ENCODE results near the gene ST3GAL5. TPM values are rescaled to one million over a fixed set of nuclear protein-coding genes. Genes with fewer than 3 reads are reported as not detected.

Gene ST3GAL5
- total and polyA plus RNA-seq, 5 donors from 2014 or later: 11.3 to 25.8 (median 14.8) TPM

DNA sequence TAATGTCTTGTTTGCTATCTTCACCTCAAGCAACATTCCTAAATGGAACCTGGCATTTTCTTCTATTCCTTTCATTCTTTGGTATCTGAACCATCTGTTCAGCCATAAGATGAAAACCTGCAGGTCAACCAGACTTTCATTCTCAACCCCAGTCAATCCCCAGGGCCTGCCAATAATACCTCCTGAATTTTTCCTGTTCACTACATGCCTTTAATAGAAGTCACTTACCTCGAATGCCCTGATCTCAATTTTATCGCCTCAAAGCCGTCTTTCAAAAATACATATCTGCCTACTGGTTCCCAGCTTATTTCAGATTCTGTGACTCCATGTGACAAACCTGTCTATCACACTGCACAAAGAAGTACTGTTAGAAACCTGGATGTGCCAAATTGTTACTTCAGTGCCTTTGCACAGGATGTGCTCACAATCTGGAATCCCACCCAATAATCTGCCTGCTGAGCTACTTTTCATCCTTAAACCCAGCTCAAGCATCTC lies 22.6 kb downstream of the ST3GAL5 start:
- H3K27ac Mint-ChIP-seq: peak overlapping the region; percentile 3 to 80 (median 80)
- H3K4me3 ChIP-seq (ENCODE audit: low read depth, low read length): no peak overlapping the region
- peaks cover 14% of the 10 kb centered on the region for H3K36me3 Mint-ChIP-seq
- H3K27ac ChIP-seq (ENCODE audit: insufficient read depth, low read length, poor library complexity, severe bottlenecking): no peak overlapping the region
- H3K9me3 ChIP-seq (ENCODE audit: control insufficient read depth in 2 of 2, low read length in 2 of 2): no peaks in the 10 kb centered on the region
- H3K27me3 Mint-ChIP-seq: no peaks in the 10 kb centered on the region
- ATAC-seq (ENCODE audit: low read depth in 2 of 2): no peak
- H3K36me3 ChIP-seq (ENCODE audit: control insufficient read depth, insufficient read depth, low read length): peaks cover 4% of the 10 kb centered on the region
- H3K9me3 Mint-ChIP-seq: no peaks in the 10 kb centered on the region
- H3K4me1 ChIP-seq (ENCODE audit: control insufficient read depth, insufficient read depth, low read length, poor library complexity, severe bottlenecking): peaks cover 11% of the 10 kb centered on the region
- H3K4me3 Mint-ChIP-seq: no peak overlapping the region
- peaks cover 38 to 70% (median 44%) of the 10 kb centered on the region in 4 donors for H3K4me1 Mint-ChIP-seq
- H3K27me3 ChIP-seq (ENCODE audit: control insufficient read depth, insufficient read depth, low read length): no peaks in the 10 kb centered on the region
- DNase-seq: no peak

DNA sequence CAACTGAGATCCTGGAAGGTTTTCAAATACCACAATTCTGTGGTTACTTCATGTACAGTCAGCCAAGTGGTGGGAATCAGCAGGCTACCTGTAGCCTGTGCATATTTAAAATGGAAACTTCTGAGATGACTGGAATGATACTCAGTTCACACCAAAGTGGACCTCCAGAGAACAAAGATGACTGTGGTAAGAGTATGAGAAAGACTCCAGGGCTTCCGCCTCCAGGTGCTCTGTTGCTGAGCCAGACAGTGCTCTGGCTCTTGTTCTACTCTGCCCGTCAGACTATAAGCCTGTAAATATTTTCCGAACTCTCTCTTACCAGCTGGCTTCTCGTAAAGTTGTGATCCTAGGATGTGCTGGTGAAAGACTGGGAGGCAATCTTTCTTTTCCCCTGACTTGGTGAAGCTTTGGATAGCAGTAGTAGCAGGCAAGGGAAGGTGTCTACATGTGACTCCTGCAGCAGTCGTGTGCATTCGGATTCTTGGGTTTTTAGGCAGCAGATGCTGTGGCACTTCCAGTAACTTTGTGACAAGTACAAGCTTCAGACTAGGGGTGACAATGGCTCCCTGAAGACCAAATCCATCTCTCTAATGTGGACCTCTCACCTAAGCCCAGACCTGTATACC lies 23.1 kb downstream of the ST3GAL5 start:
- Mint-ChIP-seq H3K36me3 (peaks cover 14% of the 10 kb centered on the region), H3K27me3 (no peaks in the 10 kb centered on the region), H3K4me3 (no peak overlapping the region), H3K27ac (peak overlapping the region; percentile 70 to 80 (median 80)), H3K4me1 (peaks cover 38 to 76% (median 47%) of the 10 kb centered on the region in 4 donors), H3K9me3 (no peaks in the 10 kb centered on the region)
- Histone ChIP-seq H3K36me3 (ENCODE audit: control insufficient read depth, insufficient read depth, low read length) (peaks cover 4% of the 10 kb centered on the region), H3K9me3 (ENCODE audit: control insufficient read depth in 2 of 2, low read length in 2 of 2) (no peaks in the 10 kb centered on the region), H3K4me3 (ENCODE audit: low read depth, low read length) (no peak overlapping the region), H3K4me1 (ENCODE audit: control insufficient read depth, insufficient read depth, low read length, poor library complexity, severe bottlenecking) (peaks cover 16% of the 10 kb centered on the region), H3K27ac (ENCODE audit: insufficient read depth, low read length, poor library complexity, severe bottlenecking) (no peak overlapping the region), H3K27me3 (ENCODE audit: control insufficient read depth, insufficient read depth, low read length) (no peaks in the 10 kb centered on the region)
- ATAC-seq (ENCODE audit: low read depth in 2 of 2): peak; percentile 21 to 27
- peak in 1 of 3 donors; percentile 11 for DNase-seq

DNA sequence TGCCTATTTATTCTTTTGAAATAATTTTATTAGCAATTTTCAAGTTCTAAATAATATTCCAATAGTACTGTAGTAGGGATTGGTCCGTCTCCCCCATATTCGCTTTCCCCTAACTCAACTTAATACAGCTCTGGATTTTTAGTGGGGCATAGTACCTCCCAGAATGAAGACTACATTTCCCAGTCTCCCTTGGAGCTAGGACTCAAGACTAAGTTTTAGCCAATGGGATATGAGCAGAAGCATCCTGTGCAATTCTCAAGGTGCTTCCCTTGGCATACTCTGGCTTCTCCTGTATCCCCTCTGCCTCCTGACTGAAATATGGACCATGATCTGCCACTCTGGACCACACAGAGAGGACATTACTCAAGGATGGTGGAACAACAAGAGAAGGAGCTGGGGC lies 24.1 kb downstream of the ST3GAL5 start:
- Mint-ChIP-seq H3K27ac (no peak overlapping the region), H3K4me1 (peaks cover 36 to 69% (median 52%) of the 10 kb centered on the region in 4 donors), H3K4me3 (no peak overlapping the region)

DNA sequence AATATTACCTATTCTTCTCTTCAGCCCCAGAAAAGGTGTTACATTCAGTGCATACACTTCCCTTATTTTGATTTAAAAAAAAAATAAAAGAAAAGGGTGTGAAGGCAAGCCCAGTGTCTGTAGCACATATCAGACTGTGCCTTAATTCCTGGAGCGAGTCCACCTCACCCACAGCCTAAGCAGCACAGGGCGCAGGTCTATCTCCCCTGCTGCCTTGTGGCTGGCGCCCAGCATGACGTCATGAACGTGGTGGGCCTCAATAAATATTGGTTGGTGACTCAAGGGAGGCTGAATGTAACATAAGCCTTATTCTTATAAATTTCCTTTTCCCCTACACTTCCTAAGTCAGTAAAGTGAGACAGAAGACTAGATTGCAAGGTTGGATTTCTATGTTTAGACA lies 26.4 kb downstream of the ST3GAL5 start:
- H3K27ac Mint-ChIP-seq: peak overlapping the region in 2 of 3 donors; percentile 65 to 81
- peak overlapping the region; percentile 77 for H3K27ac ChIP-seq (ENCODE audit: insufficient read depth, low read length, poor library complexity, severe bottlenecking)
- no peak overlapping the region for H3K4me3 Mint-ChIP-seq
- ATAC-seq (ENCODE audit: low read depth in 2 of 2) (no peak), DNase-seq (no peak)
- peaks cover 0 to 1% (median 0%) of the 10 kb centered on the region in 7 donors for H3K9me3 Mint-ChIP-seq
- H3K4me1 ChIP-seq (ENCODE audit: control insufficient read depth, insufficient read depth, low read length, poor library complexity, severe bottlenecking): peaks cover 17% of the 10 kb centered on the region
- no peaks in the 10 kb centered on the region for H3K9me3 ChIP-seq (ENCODE audit: control insufficient read depth in 2 of 2, low read length in 2 of 2)
- H3K4me1 Mint-ChIP-seq: peaks cover 38 to 72% (median 51%) of the 10 kb centered on the region in 4 donors
- H3K27me3 Mint-ChIP-seq: no peaks in the 10 kb centered on the region
- no peaks in the 10 kb centered on the region for H3K27me3 ChIP-seq (ENCODE audit: control insufficient read depth, insufficient read depth, low read length)
- peak overlapping the region; percentile 73 for H3K4me3 ChIP-seq (ENCODE audit: low read depth, low read length)
- peaks cover 17% of the 10 kb centered on the region for H3K36me3 ChIP-seq (ENCODE audit: control insufficient read depth, insufficient read depth, low read length)
- H3K36me3 Mint-ChIP-seq: peaks cover 22% of the 10 kb centered on the region

More for the DNA sequence above, 24.1 kb downstream of the ST3GAL5 start:
- H3K9me3 Mint-ChIP-seq: no peaks in the 10 kb centered on the region
- Histone ChIP-seq H3K27me3 (ENCODE audit: control insufficient read depth, insufficient read depth, low read length) (no peaks in the 10 kb centered on the region), H3K9me3 (ENCODE audit: control insufficient read depth in 2 of 2, low read length in 2 of 2) (no peaks in the 10 kb centered on the region), H3K4me1 (ENCODE audit: control insufficient read depth, insufficient read depth, low read length, poor library complexity, severe bottlenecking) (peaks cover 17% of the 10 kb centered on the region), H3K4me3 (ENCODE audit: low read depth, low read length) (no peak overlapping the region), H3K36me3 (ENCODE audit: control insufficient read depth, insufficient read depth, low read length) (peaks cover 8% of the 10 kb centered on the region), H3K27ac (ENCODE audit: insufficient read depth, low read length, poor library complexity, severe bottlenecking) (no peak overlapping the region)
- DNase-seq (no peak), ATAC-seq (ENCODE audit: low read depth in 2 of 2) (no peak)
- no peaks in the 10 kb centered on the region for H3K27me3 Mint-ChIP-seq
- peaks cover 12% of the 10 kb centered on the region for H3K36me3 Mint-ChIP-seq

DNA sequence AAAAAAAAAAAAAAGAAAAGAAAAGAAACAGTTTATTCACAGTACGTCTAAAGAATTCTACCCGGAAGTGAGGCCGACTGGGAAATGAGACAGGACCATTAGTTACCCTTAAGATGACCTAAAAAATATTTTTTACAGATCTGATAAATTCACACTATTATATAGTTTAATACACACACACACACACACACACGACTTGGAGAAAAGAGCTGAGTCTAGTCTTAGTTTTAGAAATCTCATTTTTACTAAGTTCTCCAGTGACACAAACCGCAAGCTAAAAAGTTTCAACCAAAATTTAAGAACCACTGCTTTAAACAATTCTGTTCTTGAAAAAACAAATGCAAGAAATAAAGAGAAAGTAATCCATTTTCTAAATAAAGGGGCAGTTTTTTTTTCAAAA lies 27.1 kb downstream of the ST3GAL5 start:
- Histone ChIP-seq H3K9me3 (ENCODE audit: control insufficient read depth in 2 of 2, low read length in 2 of 2) (no peaks in the 10 kb centered on the region), H3K4me3 (ENCODE audit: low read depth, low read length) (peak overlapping the region; percentile 73), H3K27ac (ENCODE audit: insufficient read depth, low read length, poor library complexity, severe bottlenecking) (peak overlapping the region; percentile 77), H3K4me1 (ENCODE audit: control insufficient read depth, insufficient read depth, low read length, poor library complexity, severe bottlenecking) (peaks cover 17% of the 10 kb centered on the region), H3K36me3 (ENCODE audit: control insufficient read depth, insufficient read depth, low read length) (peaks cover 17% of the 10 kb centered on the region), H3K27me3 (ENCODE audit: control insufficient read depth, insufficient read depth, low read length) (no peaks in the 10 kb centered on the region)
- Mint-ChIP-seq H3K27me3 (no peaks in the 10 kb centered on the region), H3K4me3 (peak overlapping the region; percentile 45 to 72 (median 66)), H3K36me3 (peaks cover 23% of the 10 kb centered on the region), H3K9me3 (peaks cover 0 to 1% (median 0%) of the 10 kb centered on the region in 7 donors), H3K4me1 (peaks cover 34 to 68% (median 46%) of the 10 kb centered on the region in 4 donors), H3K27ac (peak overlapping the region; percentile 81 to 94 (median 87))
- peak in 1 of 3 donors; percentile 21 for DNase-seq
- ATAC-seq (ENCODE audit: low read depth in 2 of 2): no peak

DNA sequence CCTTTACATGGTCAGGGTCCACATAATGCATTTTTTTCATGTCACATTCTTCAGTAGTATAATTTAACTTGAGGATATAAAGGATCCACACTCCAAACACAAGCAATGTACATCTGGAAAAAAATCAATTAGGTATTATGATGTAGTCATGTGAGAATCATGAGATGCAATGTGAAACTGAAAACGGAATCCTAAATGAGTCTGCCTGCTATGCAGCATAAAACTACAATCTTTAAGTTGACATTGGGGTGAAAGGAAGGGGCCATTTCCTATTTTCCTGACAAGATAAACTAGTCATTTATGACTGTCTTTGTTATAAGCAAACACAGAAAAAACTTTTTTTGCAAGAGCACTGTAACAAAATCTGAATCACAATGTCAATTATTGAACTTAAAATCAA lies 27.6 kb downstream of the ST3GAL5 start:
- peaks cover 0 to 1% (median 0%) of the 10 kb centered on the region in 7 donors for H3K9me3 Mint-ChIP-seq
- peaks cover 29 to 65% (median 42%) of the 10 kb centered on the region in 4 donors for H3K4me1 Mint-ChIP-seq
- Histone ChIP-seq H3K4me3 (ENCODE audit: low read depth, low read length) (peak overlapping the region; percentile 73), H3K9me3 (ENCODE audit: control insufficient read depth in 2 of 2, low read length in 2 of 2) (no peaks in the 10 kb centered on the region), H3K36me3 (ENCODE audit: control insufficient read depth, insufficient read depth, low read length) (peaks cover 17% of the 10 kb centered on the region), H3K4me1 (ENCODE audit: control insufficient read depth, insufficient read depth, low read length, poor library complexity, severe bottlenecking) (peaks cover 17% of the 10 kb centered on the region), H3K27ac (ENCODE audit: insufficient read depth, low read length, poor library complexity, severe bottlenecking) (peak overlapping the region; percentile 77), H3K27me3 (ENCODE audit: control insufficient read depth, insufficient read depth, low read length) (no peaks in the 10 kb centered on the region)
- H3K27me3 Mint-ChIP-seq: no peaks in the 10 kb centered on the region
- ATAC-seq (ENCODE audit: low read depth in 2 of 2) (peak; percentile 54 to 61), DNase-seq (peak in 2 of 3 donors; percentile 41 to 78)
- H3K27ac Mint-ChIP-seq: peak overlapping the region; percentile 81 to 94 (median 87)
- H3K4me3 Mint-ChIP-seq: peak overlapping the region; percentile 45 to 72 (median 66)
- H3K36me3 Mint-ChIP-seq: peaks cover 24% of the 10 kb centered on the region

DNA sequence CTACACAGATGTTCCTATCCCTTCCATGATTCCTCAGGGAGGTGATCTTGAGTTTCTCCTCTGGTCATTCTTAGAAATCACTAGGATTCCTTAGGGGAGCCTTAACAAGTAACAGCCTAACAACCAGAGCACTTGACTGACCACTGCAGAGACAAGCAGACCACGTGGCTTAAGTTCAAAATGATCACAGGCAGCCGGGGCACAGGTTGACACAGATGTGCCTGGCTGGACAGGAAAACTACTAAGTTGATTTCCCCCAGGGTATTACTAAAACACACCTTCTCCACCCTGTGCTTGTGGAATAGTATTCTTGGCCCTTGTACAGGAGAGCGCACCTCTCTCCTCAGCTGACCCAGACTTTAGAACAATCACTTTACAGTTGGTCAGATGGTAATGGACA lies 29.9 kb downstream of the ST3GAL5 start:
- H3K27ac Mint-ChIP-seq: peak overlapping the region; percentile 28 to 94 (median 70)
- peaks cover 39% of the 10 kb centered on the region for H3K36me3 Mint-ChIP-seq
- peaks cover 21 to 68% (median 42%) of the 10 kb centered on the region in 4 donors for H3K4me1 Mint-ChIP-seq
- peaks cover 17% of the 10 kb centered on the region for H3K36me3 ChIP-seq (ENCODE audit: control insufficient read depth, insufficient read depth, low read length)
- no peak overlapping the region for H3K27ac ChIP-seq (ENCODE audit: insufficient read depth, low read length, poor library complexity, severe bottlenecking)
- H3K4me3 Mint-ChIP-seq: peak overlapping the region in 2 of 4 donors; percentile 16 to 38
- ATAC-seq (ENCODE audit: low read depth in 2 of 2): no peak
- H3K4me3 ChIP-seq (ENCODE audit: low read depth, low read length): no peak overlapping the region
- H3K27me3 Mint-ChIP-seq: no peaks in the 10 kb centered on the region
- H3K9me3 ChIP-seq (ENCODE audit: control insufficient read depth in 2 of 2, low read length in 2 of 2): no peaks in the 10 kb centered on the region
- no peaks in the 10 kb centered on the region for H3K27me3 ChIP-seq (ENCODE audit: control insufficient read depth, insufficient read depth, low read length)
- H3K9me3 Mint-ChIP-seq: peaks cover 0 to 7% (median 0%) of the 10 kb centered on the region in 7 donors
- H3K4me1 ChIP-seq (ENCODE audit: control insufficient read depth, insufficient read depth, low read length, poor library complexity, severe bottlenecking): peaks cover 28% of the 10 kb centered on the region
- DNase-seq: no peak

All from CD4-positive, CD25-positive, alpha-beta regulatory T cell (primary cell).